DOHH2 (cell line): Measurements from ENCODE around the gene DYNC1LI1.

Experiments used
- EZH2phosphoT487 ChIP-seq: fragments of 200-600 bp; sonication (generic); IDR thresholded peaks from 2 replicates; pipeline ENCODE4 v1.6.1; 2017; ENCODE audit warnings: borderline replicate concordance, mild to moderate bottlenecking, antibody characterized with exemption, low read length, moderate library complexity, mixed read lengths
- TF ChIP-seq, protein P1 (sequence below): fragments of 200-600 bp; sonication (generic); IDR thresholded peaks from one replicate; pipeline ENCODE4 v1.5.1; 2014; ENCODE audit warnings: antibody characterized with exemption, mild to moderate bottlenecking, low read depth, low read length; ENCODE audit not compliant: poor library complexity, severe bottlenecking

DNA sequence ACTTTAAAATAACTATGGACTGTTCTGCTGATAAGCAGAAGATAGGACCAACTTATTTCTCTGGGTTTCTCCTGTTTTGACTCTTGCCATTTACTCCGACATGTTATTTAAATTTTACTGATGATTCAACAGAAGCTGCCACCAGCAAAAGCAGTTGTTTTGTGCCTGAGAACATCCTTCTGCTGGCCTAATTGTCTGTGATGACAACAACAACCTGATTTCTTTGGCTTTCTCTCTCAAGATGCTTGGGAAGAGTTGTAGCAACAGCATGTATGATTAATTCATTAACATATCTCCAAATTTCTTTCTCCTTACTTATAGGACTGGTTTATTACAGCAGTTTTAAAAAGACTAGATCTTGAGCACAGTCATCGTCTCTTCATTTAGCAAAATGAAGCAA, 36.9 kb upstream of the DYNC1LI1 start:
- TF ChIP-seq, protein P1, sequence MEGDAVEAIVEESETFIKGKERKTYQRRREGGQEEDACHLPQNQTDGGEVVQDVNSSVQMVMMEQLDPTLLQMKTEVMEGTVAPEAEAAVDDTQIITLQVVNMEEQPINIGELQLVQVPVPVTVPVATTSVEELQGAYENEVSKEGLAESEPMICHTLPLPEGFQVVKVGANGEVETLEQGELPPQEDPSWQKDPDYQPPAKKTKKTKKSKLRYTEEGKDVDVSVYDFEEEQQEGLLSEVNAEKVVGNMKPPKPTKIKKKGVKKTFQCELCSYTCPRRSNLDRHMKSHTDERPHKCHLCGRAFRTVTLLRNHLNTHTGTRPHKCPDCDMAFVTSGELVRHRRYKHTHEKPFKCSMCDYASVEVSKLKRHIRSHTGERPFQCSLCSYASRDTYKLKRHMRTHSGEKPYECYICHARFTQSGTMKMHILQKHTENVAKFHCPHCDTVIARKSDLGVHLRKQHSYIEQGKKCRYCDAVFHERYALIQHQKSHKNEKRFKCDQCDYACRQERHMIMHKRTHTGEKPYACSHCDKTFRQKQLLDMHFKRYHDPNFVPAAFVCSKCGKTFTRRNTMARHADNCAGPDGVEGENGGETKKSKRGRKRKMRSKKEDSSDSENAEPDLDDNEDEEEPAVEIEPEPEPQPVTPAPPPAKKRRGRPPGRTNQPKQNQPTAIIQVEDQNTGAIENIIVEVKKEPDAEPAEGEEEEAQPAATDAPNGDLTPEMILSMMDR, result no peak
- TF ChIP-seq EZH2phosphoT487, result no peak
